ENCODE data around the gene EPHA6. TPM values are rescaled to one million over a fixed set of nuclear protein-coding genes. Genes with fewer than 3 reads are reported as not detected.

The EPHA6 gene
- total and polyA plus RNA-seq, 2 donors (not counting 3 experiments of a cell fraction or from before 2014, with no cell fraction given): not detected

- TF ChIP-seq CTCF (IDR thresholded peaks at IDR 0.05; ENCODE audit: extremely low read depth in 1 of 2, insufficient read depth in 1 of 2, low read depth in 1 of 2, low read length in 2 of 2) (no peak), JUN (IDR thresholded peaks at IDR 0.05; ENCODE audit: borderline replicate concordance, insufficient read depth, insufficient read length, low read depth) (no peak), GATA2 (IDR thresholded peaks at IDR 0.05; ENCODE audit: insufficient read depth, insufficient read length, low read depth, low read length) (no peak), FOS (IDR thresholded peaks at IDR 0.05; ENCODE audit: borderline replicate concordance, insufficient read depth, low read length) (no peak), POLR2A (IDR thresholded peaks at IDR 0.05; ENCODE audit: low read depth, low read length) (no peak), MYC (IDR thresholded peaks at IDR 0.05; ENCODE audit: low read depth, low read length) (no peak), MAX (IDR thresholded peaks at IDR 0.05; ENCODE audit: insufficient read depth, insufficient read length) (no peak), POLR2AphosphoS5 (IDR thresholded peaks at IDR 0.05; ENCODE audit: insufficient read depth, low read depth, low read length) (no peak), EZH2 (IDR thresholded peaks at IDR 0.05; ENCODE audit: borderline replicate concordance, low read depth, low read length, severe bottlenecking) (no peak)
- Histone ChIP-seq H3K4me2 (ENCODE audit: insufficient read depth, low read length) (no peak overlapping the region), H3K27ac (ENCODE audit: insufficient read depth, low read depth, low read length) (no peak overlapping the region), H2AFZ (ENCODE audit: low read depth, low read length) (no peak overlapping the region), H3K36me3 (ENCODE audit: control insufficient read depth in 2 of 2, extremely low read depth in 1 of 2, insufficient read depth in 2 of 2, low read length in 2 of 2) (no peaks in the 10 kb centered on the region), H3K79me2 (ENCODE audit: control insufficient read depth, insufficient read depth, low read length) (no peaks in the 10 kb centered on the region), H3K9ac (replicated peaks; ENCODE audit: extremely low read depth, insufficient read depth, low read length) (no peak overlapping the region), H4K20me1 (replicated peaks; ENCODE audit: control insufficient read depth, extremely low read depth, insufficient read depth, low read length) (no peaks in the 10 kb centered on the region), H3K9me3 (replicated peaks; ENCODE audit: control insufficient read depth, insufficient read depth, low read length) (no peaks in the 10 kb centered on the region), H3K27me3 (ENCODE audit: control insufficient read depth in 2 of 2, insufficient read depth in 2 of 2, low read length in 2 of 2) (no peaks in the 10 kb centered on the region), H3K4me1 (ENCODE audit: control insufficient read depth, extremely low read depth, insufficient read depth, low read length) (no peaks in the 10 kb centered on the region), H3K4me3 (replicated peaks in 1 of 3; ENCODE audit: insufficient read depth in 1 of 3, low read depth in 1 of 3, low read length in 3 of 3) (no peak overlapping the region), H3K9me1 (replicated peaks; ENCODE audit: control insufficient read depth, extremely low read depth, insufficient read depth, low read length) (no peaks in the 10 kb centered on the region)
- intact Hi-C loops (cut with micrococcal nuclease) (no loop called here), dilution Hi-C loops (cut with MboI; ENCODE audit: extremely low pct_ligation_motif_present, low sequenced_read_pairs) (no loop called here)
- BruUV-seq (replicated peaks): no TSS peak
- no peak for FAIRE-seq
- ChIA-PET CTCF (no interaction called here), POLR2A (no interaction called here)
- DNase-seq (ENCODE audit: low read depth, low spot score): no peak
These were observed 443.7 kb downstream of the EPHA6 start for GRCh38 chr3:97257942-97258697.

Measured in endothelial cell of umbilical vein (primary cell).